IPS DF 4.7 (cell line): Measurements from ENCODE around the gene SPEM1.

ENCODE experiments used
- DNase-seq: peaks from one replicate; pipeline ENCODE4 v3.0.0-alpha.2; 2013; ENCODE audit warnings: low spot score; ENCODE audit errors: extremely low read depth

SPEM1 gene

DNA sequence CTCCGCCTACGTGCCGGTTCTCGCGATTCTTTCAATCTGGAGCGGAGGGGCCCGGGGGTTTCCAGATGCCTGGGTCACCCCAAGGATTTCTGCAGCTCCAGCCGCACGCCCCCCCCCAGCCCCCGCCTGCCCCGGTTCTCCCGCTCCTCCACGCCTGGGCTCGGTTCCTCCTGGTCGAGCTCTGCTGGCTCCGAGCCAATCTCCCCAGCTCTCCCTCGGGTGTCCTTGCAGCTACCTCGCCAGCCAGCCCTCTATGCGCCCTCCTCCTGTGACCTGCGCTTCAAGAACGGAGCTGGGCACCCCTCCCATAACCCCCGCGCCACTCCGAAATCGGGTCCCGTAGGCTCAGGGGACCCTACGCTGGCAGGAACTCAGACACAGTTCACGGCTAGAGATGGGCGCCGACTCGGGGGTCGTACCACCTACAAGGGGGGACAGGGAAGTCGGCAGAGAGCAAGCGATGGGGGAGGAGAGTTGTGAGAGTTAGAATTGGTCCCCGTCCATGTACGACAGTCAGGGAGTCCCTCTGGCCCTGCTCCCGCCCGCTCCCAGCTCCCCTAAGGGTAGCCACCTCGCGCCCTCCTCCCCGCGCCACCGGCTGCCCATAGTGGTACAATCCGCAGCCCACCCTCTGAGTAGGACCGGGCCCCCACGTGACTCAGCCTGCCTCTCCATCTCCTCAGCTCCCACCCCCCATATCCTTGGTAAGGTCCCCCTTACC lies 20.1 kb downstream of the SPEM1 start:
- DNase-seq, result no peak

DNA sequence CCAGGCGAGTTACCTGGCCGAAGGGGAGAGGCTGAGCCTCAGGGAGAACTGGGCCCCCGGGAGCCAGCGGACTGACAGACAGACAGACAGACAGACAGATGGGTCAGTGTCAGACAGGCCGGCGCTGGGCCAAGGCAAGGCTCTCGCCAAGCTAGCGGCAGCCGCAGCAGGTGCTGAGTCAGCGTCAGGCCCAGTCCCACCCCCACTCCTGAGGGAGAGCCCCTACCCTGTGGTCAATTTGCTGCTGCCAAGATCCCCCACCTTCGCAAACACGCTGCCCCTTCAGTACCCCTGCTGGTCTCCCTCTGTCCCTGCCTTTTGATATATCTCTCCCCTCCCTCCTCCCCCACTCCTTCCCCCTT lies 20.7 kb downstream of the SPEM1 start:
- DNase-seq, result no peak

GRCh38 chr17:7441266-7441665 lies 21.1 kb downstream of the SPEM1 start:
- no peak for DNase-seq

GRCh38 chr17:7442142-7442541 lies 22.0 kb downstream of the SPEM1 start:
- DNase-seq, result no peak

- DNase-seq, result no peak
Measured at GRCh38 chr17:7443499-7444485, 23.7 kb downstream of the SPEM1 start.

GRCh38 chr17:7444682-7445618 lies 24.8 kb downstream of the SPEM1 start, which contains the start of gene CHRNB1:
TSS of gene CHRNB1 (plus strand) at chr17:7445061. CDS start at chr17:7445128, 67 bp downstream.
- DNase-seq, result no peak

DNA sequence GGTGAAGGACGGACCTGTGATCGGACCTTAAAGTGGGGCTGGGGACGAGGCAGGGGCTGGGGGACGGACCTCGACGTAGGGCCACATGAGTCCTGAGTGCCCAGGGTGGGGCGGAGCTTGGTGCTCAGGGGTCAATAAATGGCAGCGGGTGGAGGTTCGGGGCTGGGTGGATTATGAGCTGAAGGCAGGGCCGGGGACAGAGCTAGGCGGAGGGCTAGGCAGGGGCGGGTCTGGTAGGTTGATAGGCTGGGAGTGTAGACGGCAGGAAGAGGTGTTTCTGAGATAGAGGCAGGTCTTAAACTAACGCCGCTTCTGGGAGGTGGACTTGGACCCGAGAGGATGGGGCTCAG lies 25.5 kb downstream of the SPEM1 start:
- peak; percentile 64 for DNase-seq

DNA sequence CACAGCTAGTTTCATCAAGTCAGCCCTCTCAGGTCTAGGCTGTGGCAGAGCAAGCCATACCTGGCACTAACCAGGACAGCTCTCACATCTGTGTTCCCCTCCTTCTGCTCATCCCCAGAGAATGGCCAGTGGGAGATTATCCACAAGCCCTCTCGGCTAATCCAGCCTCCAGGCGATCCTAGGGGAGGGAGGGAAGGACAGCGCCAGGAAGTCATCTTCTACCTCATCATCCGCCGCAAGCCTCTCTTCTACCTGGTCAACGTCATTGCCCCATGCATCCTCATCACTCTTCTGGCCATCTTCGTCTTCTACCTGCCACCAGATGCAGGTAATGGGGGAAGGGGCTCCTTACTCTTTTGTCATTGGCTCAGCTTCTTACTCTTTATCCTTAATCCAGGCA lies 28.3 kb downstream of the SPEM1 start:
- no peak for DNase-seq

DNA sequence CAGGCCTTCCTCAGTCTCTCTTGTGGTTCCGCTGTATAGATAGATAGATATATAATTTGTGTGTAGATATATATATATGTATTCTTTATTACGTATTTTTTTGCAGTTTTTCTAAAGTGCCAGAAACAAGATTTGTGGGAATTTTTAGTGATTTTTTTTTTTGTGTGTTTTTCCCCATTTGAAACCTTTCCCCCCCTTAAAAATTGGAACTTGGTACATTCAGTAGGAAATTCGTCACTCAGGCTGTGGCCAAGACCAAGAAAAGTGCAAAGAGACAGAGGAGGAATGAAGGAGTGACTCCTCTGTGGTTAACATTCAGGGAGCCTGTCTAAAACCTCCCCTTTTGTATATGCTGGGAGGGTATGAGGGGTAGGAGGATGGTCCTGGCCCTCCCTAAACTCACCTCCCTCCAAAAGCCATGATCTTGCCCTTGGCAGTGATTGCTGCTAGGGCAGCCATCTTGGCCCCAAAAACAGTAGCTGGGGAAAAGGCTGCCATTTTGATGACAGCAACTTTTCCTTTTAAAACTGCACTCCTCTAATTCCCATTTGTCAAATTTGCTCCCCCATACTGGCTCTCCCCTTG lies 39.9 kb downstream of the SPEM1 start:
- DNase-seq, result no peak

DNA sequence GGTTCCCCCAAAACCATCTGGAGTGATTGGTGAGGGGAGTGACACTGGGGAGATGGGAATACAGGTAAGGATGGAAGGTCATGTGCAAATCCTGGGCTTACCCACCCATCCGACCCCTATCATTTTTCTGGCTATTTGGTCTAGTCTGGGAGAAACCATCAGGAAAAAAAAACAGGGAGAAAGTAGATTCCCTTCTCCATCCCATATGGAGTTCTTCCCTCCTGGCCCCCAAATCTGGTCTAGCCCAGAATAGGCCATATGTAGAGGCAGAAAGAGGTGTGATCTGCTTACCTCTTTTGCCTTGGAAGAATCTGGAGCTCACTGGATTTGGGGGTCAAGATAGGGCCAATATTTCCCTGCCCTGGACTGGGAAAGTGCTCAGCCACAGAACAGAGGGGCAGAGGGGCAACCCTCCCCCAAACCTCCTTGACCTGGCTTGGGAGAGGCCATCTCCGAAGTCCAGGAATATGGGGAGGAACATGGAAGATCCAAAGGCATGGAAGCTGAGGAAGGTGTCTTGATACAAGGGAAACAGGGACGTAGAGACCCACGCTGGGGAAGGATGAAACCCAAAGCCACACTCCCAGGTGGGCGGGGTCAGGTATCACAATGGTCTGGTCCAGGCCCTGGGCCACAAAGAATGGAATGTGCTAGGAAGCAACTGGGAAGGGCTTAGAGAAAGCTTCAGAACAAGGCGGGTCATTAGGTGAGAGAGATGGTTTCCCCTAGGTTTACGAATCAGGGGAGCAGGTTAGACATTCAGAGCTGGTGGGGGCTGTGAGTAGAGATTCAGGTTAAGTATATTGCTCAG lies 40.9 kb downstream of the SPEM1 start:
- no peak for DNase-seq

- no peak for DNase-seq
Measured at GRCh38 chr17:7462474-7463371, 42.6 kb downstream of the SPEM1 start.

DNA sequence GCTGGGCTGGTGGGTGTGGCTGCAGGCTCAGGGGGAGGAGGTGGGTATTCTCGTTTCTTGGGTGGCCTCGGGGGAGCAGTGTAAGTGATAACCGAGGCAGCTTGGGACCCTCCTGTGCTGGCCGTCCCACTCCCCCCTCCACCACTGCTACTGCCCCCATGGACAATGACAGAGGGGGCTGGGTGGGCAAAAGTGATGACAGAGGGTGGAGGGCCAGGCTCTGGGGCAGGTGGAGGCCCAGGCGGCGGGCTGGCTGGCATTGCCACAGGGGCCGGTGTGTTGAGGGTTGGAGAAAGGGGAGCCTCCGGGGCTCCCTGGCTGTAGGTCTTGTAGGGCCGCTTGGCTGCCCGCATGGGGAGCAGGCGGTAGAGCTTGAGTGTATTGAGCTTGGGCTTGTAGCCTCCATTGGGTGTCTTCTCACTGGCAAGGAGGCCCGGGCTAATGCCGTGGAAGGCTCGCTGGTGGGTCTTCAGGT lies 43.3 kb downstream of the SPEM1 start:
- DNase-seq, result no peak

GRCh38 chr17:7464081-7464480 lies 44.0 kb downstream of the SPEM1 start:
- DNase-seq, result no peak

DNA sequence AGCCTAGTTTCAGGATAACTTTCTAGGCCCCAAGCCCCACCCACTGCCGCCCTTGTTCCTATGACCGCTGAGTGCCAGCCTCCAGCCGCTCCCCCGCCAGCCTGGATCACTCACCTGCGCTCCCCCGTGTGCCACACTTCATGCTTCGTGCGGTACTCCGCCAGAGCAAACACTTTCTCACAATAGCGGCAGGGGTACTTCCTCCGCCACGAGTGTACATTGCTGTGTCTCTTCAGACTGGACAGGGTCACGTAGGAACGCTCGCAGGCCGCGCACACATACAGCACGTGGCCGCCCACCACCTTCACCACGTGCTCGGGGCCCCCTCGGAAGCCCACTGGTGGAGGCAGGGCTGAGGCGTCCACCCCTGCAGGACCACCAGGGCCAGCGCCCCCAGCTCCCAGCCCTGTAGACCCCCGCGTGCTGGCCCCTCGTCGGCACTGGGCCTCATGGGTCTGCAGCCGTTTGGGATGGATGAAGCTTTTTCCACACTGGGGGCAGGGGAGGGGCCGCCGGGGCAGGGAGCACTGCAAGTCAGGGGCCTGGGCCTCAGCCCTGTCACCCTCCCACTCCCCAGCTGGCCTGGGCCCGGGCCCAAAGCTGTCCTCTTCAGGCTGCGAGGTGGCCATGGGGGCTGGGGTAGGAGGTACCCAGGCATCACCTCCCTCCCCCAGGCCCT lies 45.6 kb downstream of the SPEM1 start:
- no peak for DNase-seq

- DNase-seq, result no peak
Measured at GRCh38 chr17:7466318-7466638, 46.2 kb downstream of the SPEM1 start.

DNA sequence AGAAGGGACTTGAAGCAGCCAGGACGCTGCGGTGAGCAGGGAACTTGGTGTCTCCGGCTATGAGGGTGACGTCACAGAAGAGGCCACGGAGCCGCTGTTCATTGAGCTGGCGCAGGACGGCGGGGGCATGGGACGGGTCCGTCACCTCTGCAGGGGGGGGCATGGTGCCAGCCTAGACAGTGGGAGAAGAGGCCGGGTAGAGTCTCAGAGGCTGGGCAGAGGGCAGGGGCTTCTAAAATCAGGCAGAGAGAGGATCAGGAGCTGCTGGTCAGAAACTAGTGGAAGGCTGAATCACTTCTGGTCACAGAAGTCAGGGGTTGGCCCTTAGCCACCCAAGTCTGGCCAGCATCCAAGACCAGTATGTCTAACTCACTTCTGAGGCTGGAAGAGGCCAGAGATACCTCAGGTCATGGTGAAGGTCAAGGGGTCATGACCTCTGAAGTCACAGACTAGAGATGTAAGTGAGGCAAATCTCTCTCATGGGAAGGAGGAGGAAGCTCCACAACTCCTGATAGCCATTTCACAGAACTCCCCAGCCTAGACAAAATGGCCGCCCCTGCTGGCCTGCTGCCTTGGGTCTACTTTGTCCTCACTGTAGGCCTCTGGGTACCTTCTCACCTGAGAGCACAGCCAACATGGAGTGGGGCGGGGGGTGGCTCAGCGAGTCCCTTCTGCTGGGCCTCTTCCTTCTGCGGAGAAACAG lies 46.7 kb downstream of the SPEM1 start:
- DNase-seq, result no peak

DNA sequence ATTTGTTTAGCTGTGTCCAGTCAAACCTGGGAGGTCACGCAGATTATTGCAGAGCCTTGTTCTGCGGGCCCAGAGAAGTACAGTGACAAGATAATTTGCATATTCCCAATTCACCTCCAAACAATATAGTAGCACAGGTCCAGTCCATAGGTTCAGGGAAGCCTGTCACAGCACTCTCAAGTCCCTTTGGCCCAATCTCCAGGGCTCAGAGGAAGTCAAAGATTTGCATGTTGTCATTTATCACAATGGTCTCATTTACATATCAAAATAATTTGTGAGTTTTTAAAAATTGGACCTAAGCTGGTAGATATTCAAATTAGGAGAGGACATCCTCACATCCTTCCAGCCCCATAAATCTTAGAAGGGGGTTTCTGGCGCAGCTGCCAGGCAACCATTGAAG lies 47.4 kb downstream of the SPEM1 start:
- no peak for DNase-seq

GRCh38 chr17:7468290-7468689 lies 48.2 kb downstream of the SPEM1 start:
- DNase-seq, result no peak
